WI38 (cell line): ENCODE data around the gene LIF.

ENCODE experiments used
- H3K4me3 ChIP-seq: 2 replicates; pipeline ENCODE4 v1.5.1; 2011; ENCODE audit warnings: low read depth, mild to moderate bottlenecking, control low read depth, low read length
- CTCF ChIP-seq: IDR thresholded peaks from 2 replicates; pipeline ENCODE4 v1.5.1; 2012; ENCODE audit warnings: low read depth, mild to moderate bottlenecking, control low read depth, low read length

Gene LIF

DNA sequence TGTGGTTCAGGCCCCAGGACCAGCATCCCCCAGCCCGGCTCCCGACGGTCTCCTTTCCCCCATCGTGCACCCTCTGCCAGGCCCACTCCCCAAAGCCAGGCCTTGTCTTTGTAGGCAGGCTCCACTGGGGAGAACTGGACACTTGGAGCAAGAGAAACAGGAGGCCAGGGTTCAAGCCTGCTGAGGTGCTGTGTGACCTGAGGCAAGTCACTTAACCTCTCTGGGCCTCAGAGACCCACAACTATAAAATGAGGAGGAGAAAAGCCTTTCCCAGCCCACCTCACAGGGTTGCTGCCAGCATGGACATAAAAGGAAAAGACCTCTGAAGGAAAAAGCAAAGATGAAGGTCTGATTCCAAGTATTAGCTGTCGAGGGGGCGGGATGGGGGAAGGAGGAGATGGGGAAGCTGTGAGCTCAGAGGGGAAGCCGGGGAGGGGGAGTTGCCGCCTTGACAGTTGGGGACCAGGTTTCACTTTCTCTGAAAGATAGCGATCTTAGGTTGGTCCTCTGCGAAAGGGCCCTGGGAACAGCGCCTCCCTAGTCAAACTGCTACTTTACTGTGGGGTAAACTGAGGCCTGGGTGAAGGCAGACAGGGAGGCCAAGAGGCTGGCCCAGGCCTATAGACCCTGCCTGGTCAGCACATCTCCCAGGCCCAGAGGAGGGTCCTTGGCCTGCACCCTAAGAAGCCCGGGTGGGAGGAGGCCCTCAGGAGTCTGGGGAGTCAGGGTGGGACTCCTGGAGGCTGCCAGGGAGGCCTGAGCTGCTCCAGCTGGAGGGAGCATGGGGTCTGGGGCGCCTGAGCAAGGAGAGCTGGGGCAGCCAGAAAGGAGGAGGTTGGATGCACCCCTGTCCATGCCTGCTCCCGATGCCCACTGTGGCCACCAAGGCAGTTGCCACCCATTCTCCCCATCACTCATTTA, 21.1 kb upstream of the LIF start:
- TF ChIP-seq CTCF, result no peak
- no peak overlapping the region for H3K4me3 ChIP-seq

- TF ChIP-seq CTCF, result no peak
- H3K4me3 ChIP-seq, result no peak within 1 kb of the TSS
These were observed 20.2 kb upstream of the LIF start, which contains the start of gene OSM for GRCh38 chr22:30266445-30267381. Gene OSM (minus strand): TSS chr22:30266851. CDS start chr22:30266799, 52 bp downstream.

DNA sequence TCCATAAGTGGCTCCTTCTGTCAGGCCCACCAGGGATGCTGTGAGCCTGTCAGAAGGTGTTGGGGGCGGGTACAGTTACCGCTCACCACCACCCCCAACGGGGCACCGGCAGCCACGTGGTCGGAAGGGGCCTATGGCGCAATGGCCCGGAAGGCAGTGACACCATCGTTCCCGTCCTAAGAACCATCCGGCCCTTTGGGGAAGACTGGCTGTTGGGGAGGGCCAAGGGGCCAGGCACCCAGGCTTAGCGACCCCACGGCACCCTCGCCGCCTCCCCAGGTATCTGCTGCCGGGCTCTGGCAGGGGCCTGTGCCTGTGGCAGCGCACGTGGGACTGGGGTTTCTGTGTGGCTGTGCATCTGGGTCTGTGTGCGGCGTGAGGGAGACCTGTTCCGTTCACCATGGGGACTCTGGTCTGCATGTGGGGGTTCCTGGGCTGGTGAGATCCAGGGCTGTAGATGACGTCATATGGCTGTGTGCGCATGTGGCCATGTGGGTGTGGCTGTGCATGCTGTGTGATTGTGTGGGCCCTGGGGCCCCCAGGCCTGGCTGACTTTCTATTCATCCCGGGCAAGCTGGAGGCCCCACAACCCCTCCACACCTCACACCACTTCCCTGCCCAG, 19.4 kb upstream of the LIF start:
- no peak for TF ChIP-seq CTCF
- H3K4me3 ChIP-seq, result no peak overlapping the region

DNA sequence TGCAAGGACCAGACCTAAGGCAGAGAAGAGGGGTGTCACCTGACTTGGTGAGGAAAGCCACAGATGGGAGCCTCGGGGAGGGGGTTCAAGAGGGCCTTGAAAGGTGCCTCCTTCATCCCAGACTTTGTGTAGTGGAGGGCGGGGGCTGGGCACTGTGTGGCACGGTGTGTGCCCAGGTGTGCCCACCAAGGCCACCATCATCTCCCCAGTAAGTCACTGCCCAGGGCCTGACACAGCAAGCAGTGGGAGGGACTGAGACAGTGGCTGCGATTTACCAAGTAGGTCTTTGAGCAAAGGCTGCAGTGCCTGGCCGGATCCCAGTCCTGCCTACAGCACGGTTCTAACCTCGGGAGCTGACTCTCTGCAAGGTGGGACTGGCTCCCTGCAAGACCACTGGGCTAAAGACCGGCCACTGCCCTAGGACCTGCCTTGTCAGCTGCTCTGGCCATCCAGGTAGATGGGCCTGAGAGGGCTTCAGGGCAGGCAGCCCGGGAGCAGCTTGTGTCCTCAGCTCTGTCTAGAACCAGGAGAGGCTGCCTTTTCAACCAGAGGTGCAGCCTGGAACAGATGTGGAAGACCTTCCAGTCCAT, 18.7 kb upstream of the LIF start:
- H3K4me3 ChIP-seq, result no peak overlapping the region
- TF ChIP-seq CTCF, result no peak

DNA sequence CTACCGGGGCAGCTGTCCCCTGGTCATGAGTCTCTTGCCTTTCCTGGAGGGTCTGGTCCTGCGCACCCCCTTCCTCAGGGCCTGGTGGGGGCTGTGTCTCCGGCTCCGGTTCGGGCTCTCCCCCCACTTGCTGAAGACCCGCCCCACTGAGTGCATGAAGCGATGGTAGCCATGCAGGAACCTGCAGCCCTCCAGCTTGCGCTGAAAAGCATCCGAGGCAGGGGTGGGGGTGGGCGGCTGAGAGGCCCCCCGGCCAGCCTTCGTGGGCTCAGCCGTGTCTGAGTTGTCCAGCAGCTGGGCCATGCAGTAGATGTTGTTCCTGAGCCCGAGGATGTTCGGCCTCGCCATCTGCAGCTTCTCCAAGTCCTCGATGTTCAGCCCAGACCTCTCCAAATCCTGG, 17.3 kb upstream of the LIF start:
- H3K4me3 ChIP-seq, result no peak overlapping the region

More for the DNA sequence above, 17.3 kb upstream of the LIF start:
- TF ChIP-seq CTCF, result no peak
